HG03520 (cell line): ENCODE results near the gene APBA1.

Experiments used
- ATAC-seq: cut with Tn5 transposase; IDR thresholded peaks from one replicate; pipeline ENCODE4 v1.9.1; 2021; ENCODE audit warnings: mild to moderate bottlenecking, moderate library complexity; ENCODE audit not compliant: unreplicated experiment

Gene APBA1

DNA sequence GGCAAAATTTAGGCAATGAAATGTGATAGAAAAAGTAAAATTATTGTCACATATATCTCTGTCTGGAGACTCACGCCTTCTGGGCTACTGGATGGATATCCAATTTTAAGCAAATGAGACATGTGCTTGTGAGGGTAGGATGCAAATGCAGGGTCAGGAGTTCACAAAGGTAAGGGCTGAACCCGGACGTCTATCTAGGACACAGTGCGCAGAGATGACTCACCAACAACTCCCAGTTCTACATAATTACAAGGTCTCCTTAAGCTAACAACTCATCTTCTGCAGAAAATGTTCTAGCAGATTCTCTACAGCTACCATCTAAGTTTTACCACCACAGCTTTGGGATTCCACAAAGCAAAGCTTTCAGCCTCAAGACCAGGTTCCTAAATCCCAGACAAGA, 186.7 kb downstream of the APBA1 start:
- no peak for ATAC-seq

DNA sequence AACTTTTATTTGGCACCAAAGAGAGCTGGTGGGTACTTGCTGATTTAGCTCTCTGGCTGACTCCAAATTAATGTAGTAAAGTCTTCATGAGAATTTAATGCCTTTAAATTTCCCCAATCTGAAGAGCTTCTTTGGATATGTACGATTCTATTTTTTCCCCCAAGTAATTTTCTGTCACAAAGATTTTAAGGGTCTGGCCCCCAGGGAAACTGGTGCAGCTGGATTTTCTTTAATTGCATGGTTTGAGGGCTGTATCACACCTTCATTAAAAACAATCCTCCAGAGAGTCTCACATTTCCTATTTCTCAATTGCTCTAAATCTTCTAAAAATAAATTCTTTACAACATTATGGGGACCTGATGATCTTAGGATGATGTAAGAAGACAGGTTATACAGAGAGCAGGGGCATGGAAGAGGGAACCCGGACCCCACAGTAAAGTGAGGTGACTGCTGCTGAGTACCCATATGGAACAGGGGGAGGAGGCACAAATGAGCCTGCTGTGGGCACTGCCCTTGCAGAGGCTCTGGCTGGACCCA, 188.2 kb downstream of the APBA1 start:
- ATAC-seq, result no peak

DNA sequence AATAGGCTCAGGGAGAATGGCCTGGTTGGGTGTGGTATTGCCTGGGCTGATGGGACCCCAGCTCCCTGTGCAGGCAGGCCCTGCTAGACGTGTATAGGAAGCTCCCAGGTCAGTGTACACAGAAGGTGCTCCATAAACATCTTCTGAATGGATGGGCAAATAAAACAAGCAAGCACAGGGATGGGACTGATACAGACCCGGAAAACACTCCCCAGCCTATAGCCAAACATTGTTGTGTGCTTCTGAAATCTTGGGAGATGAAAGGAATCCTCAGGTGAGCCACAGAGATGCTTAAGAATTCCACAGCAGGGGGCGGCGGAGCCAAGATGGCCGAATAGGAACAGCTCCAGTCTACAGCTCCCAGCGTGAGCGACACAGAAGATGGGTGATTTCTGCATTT, 195.4 kb downstream of the APBA1 start:
- no peak for ATAC-seq

DNA sequence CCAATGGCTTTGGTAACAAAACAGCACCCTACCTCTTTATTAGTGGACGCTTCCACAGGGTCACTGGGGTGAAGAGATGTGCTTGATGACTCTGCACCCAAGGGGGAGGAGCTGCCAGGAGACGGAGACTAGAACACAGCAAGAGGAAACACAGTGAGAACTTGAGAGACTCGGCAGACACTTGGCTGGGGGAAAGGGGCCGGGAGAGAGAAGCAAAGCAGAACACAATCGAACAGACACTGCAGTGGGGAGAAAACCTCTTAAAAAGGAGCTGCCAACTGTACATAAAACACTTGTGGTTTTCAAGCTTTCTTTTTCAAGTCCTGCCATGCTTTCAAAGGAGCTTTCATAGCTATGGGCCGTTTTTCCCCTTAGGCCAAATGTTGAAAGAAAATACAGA, 196.2 kb downstream of the APBA1 start:
- ATAC-seq, result no peak

DNA sequence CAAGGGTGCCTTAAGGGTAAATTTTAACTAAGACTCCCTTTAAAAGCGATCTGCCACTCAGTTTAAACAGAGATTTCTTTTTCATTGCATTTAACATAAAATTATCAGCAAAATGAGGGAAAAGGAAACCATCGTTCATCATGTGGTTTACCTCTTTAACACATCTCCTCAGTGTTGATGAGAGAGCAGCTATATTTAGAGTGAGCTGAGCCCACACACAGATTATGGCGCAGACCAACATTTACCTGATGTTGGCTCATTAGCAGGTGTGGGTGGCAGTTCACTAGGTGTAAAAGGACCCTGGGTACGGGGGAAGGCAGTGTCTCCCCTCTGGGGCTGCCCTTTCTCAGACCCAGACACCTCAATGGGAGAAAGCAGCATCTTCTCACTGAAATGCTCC, 197.3 kb downstream of the APBA1 start:
- no peak for ATAC-seq

DNA sequence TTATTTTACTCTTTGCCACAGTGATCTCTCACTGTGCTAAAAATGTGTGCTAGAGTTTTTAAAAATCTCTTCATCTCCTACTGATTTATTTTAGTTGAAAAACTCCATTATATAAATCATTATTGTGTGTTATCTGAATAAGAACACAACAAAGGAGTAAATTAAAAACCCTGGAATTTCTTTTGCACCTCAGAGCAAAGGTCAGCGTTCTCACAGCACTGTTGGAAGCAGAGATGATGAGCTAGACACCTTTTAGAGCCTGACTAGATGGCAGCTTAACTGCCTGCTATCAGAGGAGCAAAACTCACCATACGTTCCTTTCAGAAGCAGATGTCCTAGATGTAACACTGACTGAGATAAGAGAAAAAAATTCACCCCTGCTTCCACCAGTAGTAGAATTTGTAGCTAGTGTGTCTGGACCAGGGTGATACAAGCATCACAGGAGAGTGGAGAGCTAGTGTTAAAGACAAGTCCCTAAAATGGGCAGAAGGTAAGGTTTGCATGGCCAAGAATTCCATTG, 200.0 kb downstream of the APBA1 start:
- no peak for ATAC-seq

DNA sequence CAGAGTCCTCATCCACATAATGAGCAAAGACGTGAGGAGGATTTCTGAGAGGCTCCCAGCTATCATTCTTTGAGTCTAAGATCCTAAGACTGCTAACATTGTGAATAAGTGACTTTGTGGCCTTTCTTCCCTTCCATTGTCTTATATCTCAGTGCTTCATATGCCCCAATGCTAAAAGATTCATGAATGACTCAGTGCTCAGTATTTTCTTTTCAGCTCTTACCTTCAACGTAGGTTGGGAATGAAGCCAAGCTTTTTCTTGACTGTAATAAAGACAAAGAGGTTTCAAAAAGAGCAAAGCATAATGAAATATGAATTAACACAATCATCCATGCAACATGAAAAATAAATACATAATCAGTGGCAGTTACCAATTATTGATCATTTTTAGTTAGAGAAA, 200.7 kb downstream of the APBA1 start:
- no peak for ATAC-seq

DNA sequence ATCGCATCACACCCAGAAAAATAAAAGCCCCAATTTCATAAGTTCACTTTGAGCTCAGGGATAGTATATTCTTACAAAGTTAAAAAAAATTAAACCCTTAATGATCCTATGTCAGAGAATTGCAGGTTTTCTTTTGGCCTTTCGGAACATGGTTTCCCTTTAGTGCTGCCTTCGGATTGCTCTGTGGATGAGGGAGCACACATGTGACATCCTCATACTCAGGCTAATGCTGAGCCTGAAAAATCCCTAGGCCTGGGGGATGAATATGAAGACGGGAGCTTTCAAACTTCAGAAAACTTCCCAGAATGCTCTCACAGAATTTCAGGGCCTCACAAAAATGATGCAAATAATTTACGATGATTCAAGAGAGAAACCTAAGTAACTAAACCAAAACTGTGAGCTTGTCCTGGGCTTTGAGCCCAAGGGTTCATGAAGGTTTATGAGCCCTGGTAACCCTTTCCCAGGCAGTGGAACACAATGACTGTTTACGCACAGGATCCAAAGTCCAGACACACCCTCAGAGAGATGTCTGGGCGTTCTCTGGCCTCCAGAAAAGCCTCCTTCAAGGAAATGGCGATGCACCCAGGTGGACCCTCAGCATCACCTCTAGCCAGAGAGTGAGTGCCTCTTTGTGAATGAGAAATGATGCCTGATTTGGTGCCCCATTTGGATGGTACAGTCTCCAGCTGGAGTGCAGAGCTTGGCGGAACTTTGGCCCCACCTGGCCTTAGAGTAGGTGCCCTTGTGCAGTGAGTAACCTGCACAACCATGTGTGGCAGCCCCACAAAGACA, 201.8 kb downstream of the APBA1 start:
- no peak for ATAC-seq

DNA sequence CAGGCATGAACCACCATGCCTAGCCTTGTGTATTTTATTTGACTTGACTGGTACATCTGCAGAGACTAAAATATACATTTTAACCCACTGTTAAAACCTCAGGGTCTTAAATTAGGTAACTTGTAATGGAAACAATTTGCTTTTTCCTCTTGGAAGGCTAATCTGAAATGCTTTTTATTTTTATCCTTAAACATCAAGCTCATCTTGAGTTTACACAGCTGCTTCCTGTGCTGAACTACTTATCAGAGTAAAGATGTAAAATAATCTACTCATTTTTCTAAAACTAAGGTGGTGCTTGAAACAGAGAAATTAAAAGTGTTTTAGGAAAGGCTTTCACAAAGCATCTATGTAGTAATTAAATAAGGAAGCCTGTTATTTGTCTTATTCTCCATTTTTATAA, 203.0 kb downstream of the APBA1 start:
- ATAC-seq, result no peak

DNA sequence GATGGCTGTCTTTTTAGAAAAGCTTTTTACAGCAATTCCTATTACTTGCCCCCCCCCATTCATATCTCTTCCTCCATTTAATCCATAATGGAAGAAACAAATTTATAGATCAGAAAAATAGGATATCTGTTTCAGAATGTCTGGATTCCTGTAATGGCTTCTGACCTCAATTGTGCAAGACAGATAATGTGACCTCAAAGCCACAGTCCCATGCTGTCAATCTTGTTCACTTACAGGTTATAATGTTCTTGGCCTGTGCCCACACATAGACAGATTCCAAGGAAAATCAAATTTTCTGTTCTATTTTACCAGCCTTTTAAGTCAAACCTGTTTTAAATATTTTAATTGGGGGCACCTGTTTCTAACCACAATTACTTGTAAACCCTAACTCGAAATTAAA, 203.8 kb downstream of the APBA1 start:
- ATAC-seq, result no peak

DNA sequence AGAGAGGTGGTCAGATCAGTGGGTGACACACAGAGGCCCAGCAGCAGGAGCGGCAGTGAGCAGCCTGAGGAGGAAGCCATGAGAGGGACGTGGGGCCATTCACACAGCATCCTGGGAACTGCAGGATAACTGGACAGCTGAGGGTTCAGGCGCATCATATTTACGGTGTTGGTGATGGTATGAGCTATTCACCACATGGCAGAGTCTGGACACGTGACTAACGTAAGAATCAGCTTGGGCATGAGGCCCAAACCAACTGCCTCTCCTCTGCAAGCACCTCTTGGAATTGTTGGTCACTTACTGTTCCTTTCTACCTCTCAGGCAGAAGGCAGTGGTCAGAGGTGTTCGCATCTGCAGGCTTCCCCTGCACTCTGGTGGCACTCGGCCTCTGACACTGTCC, 206.0 kb downstream of the APBA1 start:
- no peak for ATAC-seq

DNA sequence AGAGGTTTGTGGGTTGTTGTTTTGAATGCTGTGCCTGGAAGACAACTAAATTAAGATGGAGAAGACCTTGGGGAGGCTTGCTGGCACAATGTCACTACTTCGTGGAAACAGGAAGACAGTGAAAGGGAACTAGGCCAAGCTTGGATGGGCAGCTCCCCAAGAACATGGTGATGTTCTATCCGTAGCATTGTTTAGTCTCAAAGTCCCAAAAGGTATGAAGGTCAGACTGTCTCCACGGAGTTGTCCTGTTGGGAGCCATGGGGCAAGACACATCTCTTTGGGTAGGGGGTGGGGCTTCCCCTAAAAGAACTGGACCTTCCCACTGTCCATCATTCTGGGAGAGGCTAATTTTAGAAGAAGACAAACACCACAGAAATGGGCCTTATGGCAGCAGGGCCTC, 206.7 kb downstream of the APBA1 start:
- no peak for ATAC-seq

DNA sequence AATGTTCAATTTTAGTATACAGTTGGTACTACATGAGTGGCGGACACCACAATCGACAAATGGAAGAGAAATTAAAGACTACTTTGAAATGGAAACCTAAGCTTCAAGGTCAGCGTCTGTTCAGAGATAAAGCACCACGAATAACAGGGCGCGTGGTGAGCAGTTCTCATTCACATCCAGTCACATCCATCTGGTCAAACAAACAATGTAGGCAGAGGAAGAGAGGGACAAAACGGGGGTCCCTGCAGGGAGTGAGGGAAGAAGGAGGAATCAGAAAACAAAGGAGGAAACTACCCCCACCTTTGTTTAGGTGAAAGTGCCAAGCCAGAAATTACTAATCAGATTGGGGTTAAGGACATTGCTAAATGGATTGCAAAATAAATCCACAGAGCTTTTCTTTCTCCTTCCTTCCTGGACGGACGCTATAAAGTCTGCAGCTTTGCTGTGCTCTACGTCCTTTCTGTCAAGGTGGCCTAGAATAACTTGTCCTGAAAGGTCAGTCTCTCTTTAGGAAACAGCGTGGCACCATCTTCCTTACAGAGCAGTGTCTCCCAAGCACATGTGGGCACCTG, 208.6 kb downstream of the APBA1 start:
- ATAC-seq, result no peak

DNA sequence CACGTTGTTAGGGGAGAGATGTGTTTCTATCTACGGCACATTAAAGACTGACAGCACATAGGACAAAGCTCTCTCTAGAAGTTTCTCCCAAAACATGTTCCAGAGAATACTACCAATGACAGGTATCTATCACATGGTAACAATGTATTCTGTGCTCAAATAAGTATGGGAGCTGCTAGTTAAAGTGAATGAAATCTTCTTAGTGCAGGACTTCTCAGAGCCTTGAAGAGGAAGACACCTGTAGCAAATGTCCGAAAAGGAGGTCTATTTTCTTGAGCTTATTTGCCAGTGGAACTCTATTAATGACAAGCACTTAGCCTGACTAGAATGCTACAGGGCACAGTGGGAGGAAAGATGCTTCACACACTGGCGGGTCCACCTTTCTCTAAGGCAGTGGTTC, 209.8 kb downstream of the APBA1 start:
- ATAC-seq, result no peak

DNA sequence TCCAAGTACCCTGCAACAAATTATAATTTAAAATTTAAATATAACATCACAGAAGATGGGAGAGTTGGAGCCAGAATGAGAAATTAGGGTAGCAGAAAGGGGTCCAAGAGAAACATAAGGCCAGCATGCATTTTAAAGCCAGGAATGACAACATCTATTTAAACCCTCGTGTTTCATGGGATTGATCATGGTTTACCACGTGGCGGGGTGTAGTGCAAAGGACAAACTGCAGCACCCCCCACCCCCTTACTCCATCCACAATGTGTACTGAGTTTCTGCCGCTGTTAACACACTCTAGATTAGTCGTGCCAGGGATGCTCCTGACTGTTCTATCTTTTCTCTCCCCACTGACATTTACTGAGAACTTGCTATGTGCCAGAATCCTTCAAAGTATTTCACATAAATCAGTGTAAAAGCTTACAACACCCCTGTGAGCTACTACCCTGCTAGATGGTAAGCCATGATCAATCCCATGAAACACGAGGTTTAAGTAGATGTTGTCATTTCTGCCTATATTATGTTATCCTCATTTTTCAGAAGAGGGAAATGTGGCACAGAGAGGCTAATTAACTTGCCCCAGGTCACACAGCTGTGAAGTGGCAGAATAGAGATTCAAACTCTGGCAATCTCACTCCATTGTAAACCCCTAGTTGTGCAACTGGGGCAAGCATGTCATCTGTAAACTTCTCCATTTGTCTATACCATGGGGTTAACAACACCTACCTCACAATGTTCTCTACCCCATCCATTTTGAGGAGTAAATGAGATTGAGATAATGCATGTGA, 210.9 kb downstream of the APBA1 start:
- ATAC-seq, result no peak

DNA sequence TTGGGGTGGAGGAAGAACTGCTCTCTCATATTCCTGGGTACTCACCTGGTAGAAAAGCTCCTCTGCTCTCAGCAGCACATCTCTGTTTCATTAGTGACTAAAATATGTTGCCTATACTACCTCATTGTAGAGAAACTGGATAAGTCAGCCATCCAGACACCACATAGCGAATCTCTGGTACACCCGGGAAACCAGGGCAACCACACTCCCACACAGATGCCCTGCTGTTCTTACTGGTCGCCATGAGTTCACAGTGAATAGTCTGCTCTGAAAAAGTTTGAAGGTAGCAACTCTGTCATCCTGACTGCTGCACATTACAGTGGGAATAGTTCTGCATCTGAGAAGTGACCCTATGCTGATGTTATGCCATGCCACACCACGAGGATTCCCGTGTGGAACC, 212.2 kb downstream of the APBA1 start:
- no peak for ATAC-seq

DNA sequence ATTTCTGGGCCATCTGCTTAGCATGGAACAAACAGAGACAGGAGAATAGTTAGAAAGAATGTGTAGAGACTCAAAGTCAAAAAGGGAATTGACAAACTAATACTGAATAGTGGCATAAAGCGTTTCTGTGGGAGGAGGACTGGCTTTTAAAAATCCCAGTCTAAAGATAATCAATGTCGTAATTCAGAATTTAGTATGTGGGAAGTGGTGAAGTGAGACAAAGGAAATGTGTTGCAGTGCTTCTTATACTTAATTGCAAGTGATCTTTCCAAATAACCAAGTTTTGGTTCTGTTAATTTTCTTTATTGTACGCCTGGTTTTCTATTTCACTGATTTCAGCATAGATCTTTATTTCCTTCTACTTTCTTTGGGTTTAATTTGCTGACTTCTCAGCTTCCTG, 214.0 kb downstream of the APBA1 start:
- ATAC-seq, result no peak

DNA sequence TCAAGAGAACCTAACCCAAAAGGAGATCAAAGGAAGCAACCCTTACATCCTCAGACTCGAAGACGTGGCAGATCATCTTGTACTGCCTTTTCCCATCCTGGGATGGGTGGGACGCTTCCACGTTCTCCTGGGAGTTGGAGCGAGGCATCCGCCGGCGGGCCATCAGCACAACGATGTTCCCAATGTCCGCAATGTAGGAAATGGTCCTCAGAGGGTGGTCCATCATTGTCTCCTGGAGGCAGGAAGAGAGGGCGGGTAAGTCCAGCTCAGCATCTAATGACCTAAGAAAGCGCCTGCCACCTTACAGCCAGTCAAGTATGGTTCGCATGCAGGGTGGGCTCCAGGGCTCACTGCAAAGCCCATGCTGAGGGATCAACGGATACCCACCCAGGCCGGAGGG, 216.0 kb downstream of the APBA1 start:
- no peak for ATAC-seq

DNA sequence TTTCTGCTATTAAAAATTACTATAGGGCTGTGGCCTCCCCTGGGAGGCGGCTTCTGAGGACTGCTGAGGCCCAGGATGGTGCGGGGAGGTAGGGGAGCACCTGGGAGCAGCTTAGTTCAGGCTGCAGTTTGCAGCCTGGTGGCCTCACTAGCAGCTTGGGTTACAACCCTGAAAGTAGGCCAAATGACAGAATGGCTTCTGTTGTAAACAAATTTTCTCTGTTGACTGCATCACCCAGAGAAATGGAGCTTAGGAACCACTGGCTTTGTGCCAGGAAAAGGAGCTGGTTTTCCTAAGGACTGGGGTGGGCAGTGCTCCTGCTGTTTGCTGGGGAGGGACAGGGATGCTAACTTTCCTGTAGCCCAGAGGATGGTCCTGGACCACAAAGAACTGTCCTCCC, 216.9 kb downstream of the APBA1 start:
- ATAC-seq, result no peak

DNA sequence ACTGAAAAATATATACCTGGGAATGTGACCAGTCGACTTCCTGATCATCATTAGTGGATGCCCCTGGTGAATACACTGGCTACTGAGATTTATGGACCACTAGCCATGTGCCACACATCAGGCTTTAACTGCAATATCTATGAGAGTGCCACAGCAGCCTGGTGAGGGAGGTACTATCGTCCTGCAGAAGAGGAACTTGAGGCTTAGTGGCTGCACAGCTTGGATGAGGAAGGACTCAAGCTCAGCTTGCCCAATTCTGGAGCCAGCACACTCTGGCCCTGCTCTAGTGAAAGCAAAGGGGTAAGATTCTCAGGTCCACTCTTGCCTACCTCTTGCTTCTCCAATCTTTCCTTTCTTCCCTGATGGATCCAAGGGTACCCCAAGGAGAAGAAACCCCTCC, 217.8 kb downstream of the APBA1 start:
- no peak for ATAC-seq

DNA sequence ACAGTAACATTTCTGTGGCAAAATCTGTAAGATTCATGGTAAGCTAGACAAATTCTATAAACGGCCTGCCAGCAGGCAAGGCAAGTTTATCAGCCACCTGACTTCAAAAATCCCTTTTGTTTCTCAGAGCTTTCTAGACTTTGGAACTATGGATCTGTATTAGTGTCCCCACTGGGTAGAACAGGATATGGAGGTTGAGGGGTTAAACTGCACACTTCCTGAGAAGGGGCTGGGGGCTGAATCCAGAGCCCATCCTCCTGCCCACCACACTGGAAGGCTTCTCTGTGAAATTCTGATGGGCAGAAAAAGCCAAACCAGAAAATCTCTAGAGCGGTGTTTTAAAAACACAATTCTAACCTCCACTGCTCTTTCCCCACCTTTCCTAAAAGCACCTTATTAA, 218.4 kb downstream of the APBA1 start:
- ATAC-seq, result no peak
